Osteoblast (primary cell): ENCODE results near the gene NPAS3. TPM values are rescaled to one million over a fixed set of nuclear protein-coding genes. Genes with fewer than 3 reads are reported as not detected.

Experiments
- DNase-seq: peaks from one replicate; pipeline ENCODE4 v3.0.0; 2011; ENCODE audit warnings: low spot score, mixed read lengths; ENCODE audit not compliant: insufficient read length; ENCODE audit errors: missing footprints
- H2AFZ ChIP-seq: 2 replicates; pipeline ENCODE4 v1.6.0; 2011; ENCODE audit warnings: mild to moderate bottlenecking, low read length
- H3K27ac ChIP-seq: 2 replicates; pipeline ENCODE4 v1.5.1; 2011; ENCODE audit warnings: mild to moderate bottlenecking, low read depth, low read length, moderate library complexity
- H3K27me3 ChIP-seq: 2 replicates; pipeline ENCODE4 v1.6.0; 2012; ENCODE audit warnings: mild to moderate bottlenecking, control low read depth, inconsistent platforms, low read length, moderate library complexity; ENCODE audit not compliant: insufficient read depth
- H3K36me3 ChIP-seq: 2 replicates; pipeline ENCODE4 v1.5.1; 2011; ENCODE audit warnings: mild to moderate bottlenecking, low read length, control low read depth, moderate library complexity; ENCODE audit not compliant: insufficient read depth
- H3K4me1 ChIP-seq: 2 replicates; pipeline ENCODE4 v1.5.1; 2011; ENCODE audit warnings: mild to moderate bottlenecking, low read length, control low read depth, moderate library complexity; ENCODE audit not compliant: insufficient read depth
- H3K4me2 ChIP-seq: 2 replicates; pipeline ENCODE4 v1.6.0; 2011; ENCODE audit warnings: mild to moderate bottlenecking, low read length; ENCODE audit not compliant: insufficient read depth
- H3K4me3 ChIP-seq: fragments of 200-600 bp; sonication (generic); 3 replicates; pipeline ENCODE4 v1.5.1; 2012; ENCODE audit warnings: mild to moderate bottlenecking, low read length, inconsistent platforms; ENCODE audit not compliant: insufficient read depth
- H3K79me2 ChIP-seq: 2 replicates; pipeline ENCODE4 v1.6.0; 2012; ENCODE audit warnings: mild to moderate bottlenecking, low read length, control low read depth, inconsistent platforms; ENCODE audit not compliant: insufficient read depth
- H3K9me3 ChIP-seq: 2 replicates; pipeline ENCODE4 v1.5.1; 2011; ENCODE audit warnings: low read depth, low read length, control low read depth
- H4K20me1 ChIP-seq: 2 replicates; pipeline ENCODE4 v1.6.0; 2012; ENCODE audit warnings: mild to moderate bottlenecking, low read length, control low read depth; ENCODE audit not compliant: insufficient read depth
- total RNA-seq: library from RNA; depleted of rRNA; stranded (reverse); fragments of >200 nt; gene quantifications from 2 replicates; pipeline ENCODE4 v1.2.3, GENCODE V29; 2012
- TF ChIP-seq, protein P1 (sequence below): IDR thresholded peaks from 2 replicates; pipeline ENCODE4 v1.5.1; 2011; ENCODE audit warnings: mild to moderate bottlenecking, low read depth, low read length, moderate library complexity; ENCODE audit errors: extremely low read depth

NPAS3 gene
- total RNA-seq, 1 donor: 0.72 TPM

DNA sequence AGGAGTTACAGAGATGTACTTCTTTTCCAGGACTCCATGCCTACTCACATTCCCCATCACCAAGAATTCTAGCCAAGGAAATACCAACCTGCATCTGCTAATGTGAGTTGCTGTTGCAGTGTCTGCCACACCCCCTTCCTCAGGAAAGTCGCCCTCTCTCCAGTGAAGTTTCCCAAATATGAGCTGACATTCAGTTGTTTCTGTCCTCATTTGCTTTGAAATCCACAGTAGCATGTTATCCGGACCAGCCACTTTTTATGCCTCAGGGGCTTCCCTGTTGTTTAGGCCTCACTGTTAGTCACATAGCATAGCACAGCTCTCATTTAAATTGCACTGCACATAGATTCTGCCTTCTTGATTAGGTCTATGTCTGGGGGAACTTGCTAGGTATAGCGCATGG is 799.8 kb downstream of the NPAS3 start:
- DNase-seq: no peak
- Histone ChIP-seq H3K36me3 (no peaks in the 10 kb centered on the region), H3K27me3 (no peaks in the 10 kb centered on the region), H3K4me3 (no peak overlapping the region), H3K9me3 (no peaks in the 10 kb centered on the region), H3K4me1 (peaks cover 3% of the 10 kb centered on the region), H3K27ac (no peak overlapping the region), H4K20me1 (no peaks in the 10 kb centered on the region), H3K4me2 (no peak overlapping the region), H3K79me2 (no peaks in the 10 kb centered on the region), H2AFZ (no peak overlapping the region)
- TF ChIP-seq, protein P1, sequence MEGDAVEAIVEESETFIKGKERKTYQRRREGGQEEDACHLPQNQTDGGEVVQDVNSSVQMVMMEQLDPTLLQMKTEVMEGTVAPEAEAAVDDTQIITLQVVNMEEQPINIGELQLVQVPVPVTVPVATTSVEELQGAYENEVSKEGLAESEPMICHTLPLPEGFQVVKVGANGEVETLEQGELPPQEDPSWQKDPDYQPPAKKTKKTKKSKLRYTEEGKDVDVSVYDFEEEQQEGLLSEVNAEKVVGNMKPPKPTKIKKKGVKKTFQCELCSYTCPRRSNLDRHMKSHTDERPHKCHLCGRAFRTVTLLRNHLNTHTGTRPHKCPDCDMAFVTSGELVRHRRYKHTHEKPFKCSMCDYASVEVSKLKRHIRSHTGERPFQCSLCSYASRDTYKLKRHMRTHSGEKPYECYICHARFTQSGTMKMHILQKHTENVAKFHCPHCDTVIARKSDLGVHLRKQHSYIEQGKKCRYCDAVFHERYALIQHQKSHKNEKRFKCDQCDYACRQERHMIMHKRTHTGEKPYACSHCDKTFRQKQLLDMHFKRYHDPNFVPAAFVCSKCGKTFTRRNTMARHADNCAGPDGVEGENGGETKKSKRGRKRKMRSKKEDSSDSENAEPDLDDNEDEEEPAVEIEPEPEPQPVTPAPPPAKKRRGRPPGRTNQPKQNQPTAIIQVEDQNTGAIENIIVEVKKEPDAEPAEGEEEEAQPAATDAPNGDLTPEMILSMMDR: no peak

DNA sequence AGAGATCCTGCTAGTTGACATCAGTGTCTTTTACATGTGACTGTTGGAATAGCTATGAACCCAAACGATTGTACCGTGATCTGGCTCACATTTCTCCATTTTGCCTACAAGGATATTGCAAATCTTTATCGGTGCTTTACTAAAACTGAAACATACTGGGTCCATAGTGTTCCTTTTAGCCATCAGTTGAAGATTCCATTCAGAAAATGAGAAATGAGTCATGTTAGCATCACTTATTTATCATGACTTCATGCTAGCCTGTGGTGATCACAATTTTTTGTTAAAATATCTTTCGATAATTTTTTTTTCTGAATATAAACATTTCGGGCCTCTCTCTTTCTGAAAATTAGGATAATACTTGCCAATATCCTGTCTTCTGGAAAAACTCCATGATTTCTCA is 801.9 kb downstream of the NPAS3 start:
- Histone ChIP-seq H3K27ac (no peak overlapping the region), H3K79me2 (no peaks in the 10 kb centered on the region), H3K4me3 (no peak overlapping the region), H3K27me3 (no peaks in the 10 kb centered on the region), H3K4me2 (no peak overlapping the region), H2AFZ (no peak overlapping the region), H4K20me1 (no peaks in the 10 kb centered on the region), H3K36me3 (no peaks in the 10 kb centered on the region), H3K9me3 (no peaks in the 10 kb centered on the region), H3K4me1 (peaks cover 3% of the 10 kb centered on the region)
- no peak for DNase-seq
- TF ChIP-seq, protein P1: no peak

DNA sequence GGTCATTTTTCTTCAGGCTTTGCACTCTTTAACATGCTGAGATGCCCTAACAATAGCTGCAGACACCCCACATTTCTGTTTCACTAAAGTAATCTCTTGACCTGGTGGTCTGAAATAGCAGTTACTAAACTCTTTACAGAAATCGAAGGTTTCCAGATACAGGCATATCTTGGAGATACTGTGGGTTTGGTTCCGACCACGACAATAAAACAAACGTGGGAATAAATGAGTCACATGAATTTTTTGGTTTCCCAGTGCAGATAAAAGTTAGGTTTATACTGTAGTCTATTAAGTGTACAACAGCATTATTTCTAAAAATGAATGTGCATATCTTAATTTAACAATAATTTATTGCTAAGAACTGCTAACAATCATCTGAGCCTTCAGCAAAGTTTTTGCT is 803.5 kb downstream of the NPAS3 start:
- Histone ChIP-seq H2AFZ (no peak overlapping the region), H3K27ac (no peak overlapping the region), H3K79me2 (no peaks in the 10 kb centered on the region), H3K4me2 (no peak overlapping the region), H3K27me3 (no peaks in the 10 kb centered on the region), H3K4me1 (peaks cover 3% of the 10 kb centered on the region), H4K20me1 (no peaks in the 10 kb centered on the region), H3K9me3 (no peaks in the 10 kb centered on the region), H3K36me3 (no peaks in the 10 kb centered on the region), H3K4me3 (no peak overlapping the region)
- DNase-seq: no peak
- TF ChIP-seq, protein P1: no peak

DNA sequence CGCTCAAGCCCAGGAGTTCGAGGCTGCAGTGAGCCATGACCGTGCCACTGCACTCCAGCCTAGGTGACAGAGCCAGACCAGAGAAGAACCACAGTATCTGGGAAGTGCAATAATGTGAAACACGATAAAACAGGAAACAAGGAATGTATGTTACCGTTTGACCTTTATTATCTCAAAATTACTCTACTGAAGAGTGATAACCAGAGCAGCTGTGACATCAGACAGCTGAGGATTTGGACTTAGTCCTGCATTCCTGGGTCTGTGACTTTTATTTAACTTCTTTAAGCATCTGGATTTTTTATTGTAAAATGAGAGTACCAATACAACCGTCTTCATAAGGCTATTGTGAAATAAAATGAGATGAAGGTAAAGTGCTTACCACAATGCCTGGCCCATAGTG is 806.5 kb downstream of the NPAS3 start:
- Histone ChIP-seq H3K27ac (no peak overlapping the region), H3K79me2 (no peaks in the 10 kb centered on the region), H4K20me1 (no peaks in the 10 kb centered on the region), H3K9me3 (no peaks in the 10 kb centered on the region), H3K36me3 (no peaks in the 10 kb centered on the region), H3K4me2 (no peak overlapping the region), H3K27me3 (no peaks in the 10 kb centered on the region), H2AFZ (no peak overlapping the region), H3K4me3 (no peak overlapping the region), H3K4me1 (no peaks in the 10 kb centered on the region)
- TF ChIP-seq, protein P1: no peak
- DNase-seq: no peak
